Measurements from ENCODE around the gene RABAC1. TPM values are rescaled to one million over a fixed set of nuclear protein-coding genes. Genes with fewer than 3 reads are reported as not detected.

Gene RABAC1
- total RNA-seq, 2 donors from 2014 or later, result 130 to 332 TPM

GRCh38 chr19:41933693-41934426 is 25.3 kb downstream of the RABAC1 start:
- Histone ChIP-seq H3K27me3 (replicated peaks; ENCODE audit: insufficient read depth) (peaks cover 12% of the 10 kb centered on the region), H3K4me1 (ENCODE audit: control insufficient read depth in 1 of 2, low read depth in 2 of 2) (peaks cover under 1 to 4% of the 10 kb centered on the region in 2 donors), H3K4me3 (no peak overlapping the region), H3K9me3 (no peaks in the 10 kb centered on the region), H3K36me3 (no peaks in the 10 kb centered on the region), H3K27ac (no peak overlapping the region)
- no peak for DNase-seq (ENCODE audit: low spot score)
- no peak for TF ChIP-seq CTCF (IDR thresholded peaks at IDR 0.05)
- no peak for ATAC-seq (ENCODE audit: insufficient number of reproducible peaks, low FRiP score, low read depth)

- no peak for TF ChIP-seq CTCF (IDR thresholded peaks at IDR 0.05)
- Histone ChIP-seq H3K36me3 (no peaks in the 10 kb centered on the region), H3K27ac (no peak overlapping the region), H3K4me3 (no peak overlapping the region), H3K27me3 (replicated peaks; ENCODE audit: insufficient read depth) (peaks cover 12% of the 10 kb centered on the region), H3K4me1 (ENCODE audit: control insufficient read depth in 1 of 2, low read depth in 2 of 2) (peaks cover 9 to 12% of the 10 kb centered on the region in 2 donors), H3K9me3 (no peaks in the 10 kb centered on the region)
- DNase-seq (ENCODE audit: low spot score) (no peak), ATAC-seq (ENCODE audit: insufficient number of reproducible peaks, low FRiP score, low read depth) (no peak)
Observed at GRCh38 chr19:41932720-41933332, 26.3 kb downstream of the RABAC1 start.

- no peak overlapping the region for H3K4me3 ChIP-seq
- DNase-seq (ENCODE audit: low spot score) (no peak), ATAC-seq (ENCODE audit: insufficient number of reproducible peaks, low FRiP score, low read depth) (no peak)
- no peaks in the 10 kb centered on the region for H3K36me3 ChIP-seq
- peaks cover 9 to 12% of the 10 kb centered on the region in 2 donors for H3K4me1 ChIP-seq (ENCODE audit: control insufficient read depth in 1 of 2, low read depth in 2 of 2)
- no peaks in the 10 kb centered on the region for H3K9me3 ChIP-seq
- H3K27ac ChIP-seq, result no peak overlapping the region
- peaks cover 12% of the 10 kb centered on the region for H3K27me3 ChIP-seq (replicated peaks; ENCODE audit: insufficient read depth)
- TF ChIP-seq CTCF (IDR thresholded peaks at IDR 0.05), result no peak
Observed at GRCh38 chr19:41932259-41932719, 26.8 kb downstream of the RABAC1 start.

GRCh38 chr19:41930926-41931592 is 28.1 kb downstream of the RABAC1 start:
- no peaks in the 10 kb centered on the region for H3K9me3 ChIP-seq
- H3K27ac ChIP-seq, result no peak overlapping the region
- ATAC-seq (ENCODE audit: insufficient number of reproducible peaks, low FRiP score, low read depth) (no peak), DNase-seq (ENCODE audit: low spot score) (no peak)
- peaks cover 16% of the 10 kb centered on the region for H3K27me3 ChIP-seq (replicated peaks; ENCODE audit: insufficient read depth)
- H3K4me1 ChIP-seq (ENCODE audit: control insufficient read depth in 1 of 2, low read depth in 2 of 2), result peaks cover 9 to 12% of the 10 kb centered on the region in 2 donors
- H3K36me3 ChIP-seq, result no peaks in the 10 kb centered on the region
- no peak for TF ChIP-seq CTCF (IDR thresholded peaks at IDR 0.05)
- no peak overlapping the region for H3K4me3 ChIP-seq

- H3K9me3 ChIP-seq, result no peaks in the 10 kb centered on the region
- H3K27me3 ChIP-seq (replicated peaks; ENCODE audit: insufficient read depth), result peaks cover 19% of the 10 kb centered on the region
- ATAC-seq (ENCODE audit: insufficient number of reproducible peaks, low FRiP score, low read depth), result no peak
Observed at GRCh38 chr19:41930322-41930722, 28.8 kb downstream of the RABAC1 start.

More at GRCh38 chr19:41930322-41930722, 28.8 kb downstream of the RABAC1 start:
- Histone ChIP-seq H3K4me1 (ENCODE audit: control insufficient read depth in 1 of 2, low read depth in 2 of 2) (peaks cover 9 to 12% of the 10 kb centered on the region in 2 donors), H3K4me3 (no peak overlapping the region), H3K36me3 (no peaks in the 10 kb centered on the region), H3K27ac (no peak overlapping the region)
- DNase-seq (ENCODE audit: low spot score), result no peak
- no peak for TF ChIP-seq CTCF (IDR thresholded peaks at IDR 0.05)

Data from thoracic aorta (tissue), 2 donors.